Activated T-helper 17 cell treated with anti-CD3 and anti-CD28 coated beads, Interleukin-2, amount 50 U/mL, for 72 hours (primary cell): Measurements from ENCODE around the gene BUB1B. TPM values are rescaled to one million over a fixed set of nuclear protein-coding genes. Genes with fewer than 3 reads are reported as not detected.
"Not testable (repeated sequence)": the region's sequence is repeated elsewhere in the genome, so short reads cannot be mapped to it uniquely, and the experiment has no call there.

Experiments
- ATAC-seq: fragments of 150-1000 bp; cut with Tn5 transposase; replicated peaks from 2 replicates; pipeline ENCODE4 v1.10.0; 2021; ENCODE audit warnings: mild to moderate bottlenecking, moderate library complexity
- H3K27ac Mint-ChIP-seq: one replicate; pipeline ENCODE4 v1.8.0; 2022; ENCODE audit warnings: mixed read lengths
- H3K27me3 Mint-ChIP-seq: one replicate; pipeline ENCODE4 v1.8.0; 2022; ENCODE audit warnings: mixed read lengths
- H3K36me3 Mint-ChIP-seq: one replicate; pipeline ENCODE4 v1.8.0; 2022; ENCODE audit warnings: low read depth, mild to moderate bottlenecking, mixed read lengths
- H3K4me1 Mint-ChIP-seq: one replicate; pipeline ENCODE4 v1.8.0; 2022; ENCODE audit warnings: mixed read lengths
- H3K4me3 Mint-ChIP-seq: one replicate; pipeline ENCODE4 v1.8.0; 2022; ENCODE audit warnings: mild to moderate bottlenecking, mixed read lengths
- H3K9me3 Mint-ChIP-seq: one replicate; pipeline ENCODE4 v1.8.0; 2022; ENCODE audit warnings: mixed read lengths
- total RNA-seq, 2 donors: library from RNA; stranded (reverse); gene quantifications; one replicate each; pipeline ENCODE4 v1.2.3, GENCODE V29; 2022

BUB1B gene
- total RNA-seq, 2 donors from 2014 or later = 85.7 to 99.5 TPM

GRCh38 chr15:40128766-40129660, 31.9 kb upstream of the BUB1B start:
- no peak overlapping the region for H3K27ac Mint-ChIP-seq
- ATAC-seq = peak; percentile 41

GRCh38 chr15:40130118-40130517, 30.8 kb upstream of the BUB1B start:
- no peaks in the 10 kb centered on the region for H3K9me3 Mint-ChIP-seq
- H3K4me1 Mint-ChIP-seq = no peaks in the 10 kb centered on the region
- no peaks in the 10 kb centered on the region for H3K36me3 Mint-ChIP-seq
- H3K27ac Mint-ChIP-seq = no peak overlapping the region
- H3K4me3 Mint-ChIP-seq = no peak overlapping the region
- H3K27me3 Mint-ChIP-seq = peaks cover 4% of the 10 kb centered on the region
- no peak for ATAC-seq

More at GRCh38 chr15:40128766-40129660, 31.9 kb upstream of the BUB1B start:
- no peaks in the 10 kb centered on the region for H3K4me1 Mint-ChIP-seq
- H3K27me3 Mint-ChIP-seq = peaks cover 4% of the 10 kb centered on the region
- H3K4me3 Mint-ChIP-seq = no peak overlapping the region
- no peaks in the 10 kb centered on the region for H3K9me3 Mint-ChIP-seq
- no peaks in the 10 kb centered on the region for H3K36me3 Mint-ChIP-seq

- peak; percentile 51 for ATAC-seq
- Mint-ChIP-seq H3K27me3 (peaks cover 4% of the 10 kb centered on the region), H3K4me3 (no peak overlapping the region), H3K9me3 (no peaks in the 10 kb centered on the region), H3K4me1 (no peaks in the 10 kb centered on the region), H3K27ac (no peak overlapping the region), H3K36me3 (no peaks in the 10 kb centered on the region)
These were observed 29.9 kb upstream of the BUB1B start for GRCh38 chr15:40130799-40131502.

GRCh38 chr15:40133544-40133943, 27.3 kb upstream of the BUB1B start:
- no peaks in the 10 kb centered on the region for H3K36me3 Mint-ChIP-seq
- no peak for ATAC-seq
- no peaks in the 10 kb centered on the region for H3K9me3 Mint-ChIP-seq
- no peak overlapping the region for H3K4me3 Mint-ChIP-seq
- H3K27me3 Mint-ChIP-seq = peaks cover 4% of the 10 kb centered on the region
- H3K27ac Mint-ChIP-seq = no peak overlapping the region
- H3K4me1 Mint-ChIP-seq = no peaks in the 10 kb centered on the region

DNA sequence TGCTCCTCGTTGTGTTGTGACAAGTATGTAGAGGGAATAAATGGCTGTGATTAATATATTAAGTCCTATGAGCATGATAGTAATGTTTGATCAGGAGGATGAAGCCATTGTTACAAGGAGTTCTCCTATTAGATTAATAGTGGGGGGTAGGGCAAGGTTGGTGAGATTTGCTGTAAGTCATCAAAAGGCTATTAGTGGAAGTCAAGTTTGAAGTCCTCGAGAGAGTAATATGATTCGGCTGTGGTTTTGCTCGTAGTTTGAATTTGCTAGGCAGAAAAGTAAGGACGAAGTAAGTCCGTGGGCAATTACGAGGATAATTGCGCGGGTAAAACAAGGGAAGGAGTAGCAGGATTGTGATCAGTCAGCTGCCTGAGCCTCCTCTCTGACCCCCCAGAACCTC, 26.0 kb upstream of the BUB1B start:
- Mint-ChIP-seq H3K9me3 (no peaks in the 10 kb centered on the region), H3K4me3 (no peak overlapping the region)

GRCh38 chr15:40135846-40136450, 24.9 kb upstream of the BUB1B start:
- H3K27ac Mint-ChIP-seq, H3K4me3 Mint-ChIP-seq, H3K36me3 Mint-ChIP-seq, ATAC-seq, H3K27me3 Mint-ChIP-seq, H3K4me1 Mint-ChIP-seq, H3K9me3 Mint-ChIP-seq: not testable (repeated sequence)

More for the DNA sequence above, 26.0 kb upstream of the BUB1B start:
- peaks cover 1% of the 10 kb centered on the region for H3K27me3 Mint-ChIP-seq
- ATAC-seq = no peak
- H3K27ac Mint-ChIP-seq = no peak overlapping the region
- no peaks in the 10 kb centered on the region for H3K36me3 Mint-ChIP-seq
- H3K4me1 Mint-ChIP-seq = no peaks in the 10 kb centered on the region

DNA sequence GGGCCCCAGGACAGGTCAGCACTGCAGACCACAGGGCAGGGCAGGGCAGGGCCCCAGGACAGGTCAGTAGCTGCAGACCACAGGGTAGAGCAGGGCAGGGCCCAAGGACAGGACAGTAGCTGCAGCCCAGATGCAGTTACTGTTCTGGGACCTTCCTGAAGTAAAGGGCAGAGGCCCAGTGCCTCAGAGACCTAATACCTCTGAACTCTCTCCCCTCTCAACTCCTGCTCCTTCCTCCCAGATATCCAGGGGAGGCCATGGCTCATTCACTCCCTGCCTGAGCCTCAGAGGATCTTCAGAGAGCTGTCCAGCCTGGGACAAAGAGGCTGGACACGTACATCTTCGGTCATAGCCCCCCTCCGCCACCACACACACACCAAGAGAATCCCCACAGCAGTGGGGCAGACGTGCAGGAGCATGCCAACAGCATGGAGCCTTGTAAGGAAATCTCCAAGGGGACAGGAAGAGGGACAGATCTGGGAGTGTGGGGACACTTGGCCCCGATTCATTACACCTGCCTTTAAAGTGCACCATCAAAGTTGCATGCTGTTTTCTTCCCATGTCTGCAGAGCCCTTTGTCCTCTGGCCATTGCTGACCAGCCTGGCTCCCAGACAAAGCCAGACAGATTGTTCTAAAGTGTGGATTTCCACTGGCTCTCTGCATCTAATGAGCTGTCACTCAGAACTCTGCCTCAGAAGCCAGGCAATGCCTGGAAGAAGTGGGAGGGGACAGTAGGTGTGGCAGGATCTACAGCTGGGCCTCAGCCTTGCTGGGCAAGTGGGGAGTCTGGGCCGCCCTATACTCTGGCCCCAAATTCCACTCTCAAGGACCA, 24.2 kb upstream of the BUB1B start:
- no peak overlapping the region for H3K4me3 Mint-ChIP-seq
- H3K4me1 Mint-ChIP-seq = no peaks in the 10 kb centered on the region
- ATAC-seq = no peak
- no peaks in the 10 kb centered on the region for H3K9me3 Mint-ChIP-seq
- H3K36me3 Mint-ChIP-seq = no peaks in the 10 kb centered on the region
- H3K27me3 Mint-ChIP-seq = no peaks in the 10 kb centered on the region
- no peak overlapping the region for H3K27ac Mint-ChIP-seq

DNA sequence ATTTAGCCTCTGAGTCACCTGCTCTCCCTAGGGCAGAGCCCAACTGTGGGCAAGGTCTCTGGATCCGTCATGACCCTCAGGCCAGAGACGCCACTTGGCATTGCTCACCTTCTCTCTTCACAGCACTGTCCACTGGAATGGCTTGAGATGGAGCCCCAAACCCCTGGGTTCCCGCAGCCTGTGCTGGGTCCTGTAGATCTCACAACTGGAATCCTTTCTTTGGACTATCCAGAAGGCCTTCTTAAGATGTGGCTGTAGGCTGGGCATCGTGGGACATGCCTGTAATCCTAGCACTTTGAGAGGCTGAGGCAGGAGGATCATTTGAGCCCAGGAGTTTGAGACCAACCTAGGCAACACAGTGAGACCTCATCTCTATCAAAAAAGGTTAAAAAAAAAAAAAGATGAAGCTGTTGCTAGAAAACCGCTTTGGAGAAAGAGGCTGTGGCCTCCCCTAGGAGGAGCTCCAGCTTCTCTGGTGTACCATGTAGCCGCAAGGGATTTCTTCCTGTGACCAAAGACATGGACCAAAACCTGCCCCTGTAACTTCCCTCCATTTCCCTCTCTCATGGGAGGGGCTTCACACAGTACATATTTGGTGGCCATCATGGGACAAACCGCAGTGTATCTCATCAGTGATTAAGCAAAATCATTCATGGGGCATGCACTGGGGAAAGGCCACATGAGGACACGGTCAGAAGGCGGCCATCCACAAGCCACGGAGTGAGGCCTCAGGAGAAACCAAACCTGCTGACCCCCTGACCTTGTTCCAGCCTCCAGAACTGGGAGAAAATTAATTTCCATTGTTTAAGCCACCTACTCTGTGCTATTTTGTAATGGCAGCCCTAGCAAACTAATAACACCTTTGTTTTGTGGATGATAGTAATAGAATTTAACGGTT, 23.3 kb upstream of the BUB1B start:
- Mint-ChIP-seq H3K9me3 (no peaks in the 10 kb centered on the region), H3K4me3 (no peak overlapping the region), H3K27ac (no peak overlapping the region), H3K27me3 (no peaks in the 10 kb centered on the region), H3K4me1 (no peaks in the 10 kb centered on the region), H3K36me3 (no peaks in the 10 kb centered on the region)
- no peak for ATAC-seq

GRCh38 chr15:40138201-40138570, 22.7 kb upstream of the BUB1B start:
- not testable (repeated sequence) for H3K9me3 Mint-ChIP-seq, H3K4me3 Mint-ChIP-seq, H3K27me3 Mint-ChIP-seq, H3K27ac Mint-ChIP-seq, H3K4me1 Mint-ChIP-seq, H3K36me3 Mint-ChIP-seq
- ATAC-seq = peak; percentile 40

DNA sequence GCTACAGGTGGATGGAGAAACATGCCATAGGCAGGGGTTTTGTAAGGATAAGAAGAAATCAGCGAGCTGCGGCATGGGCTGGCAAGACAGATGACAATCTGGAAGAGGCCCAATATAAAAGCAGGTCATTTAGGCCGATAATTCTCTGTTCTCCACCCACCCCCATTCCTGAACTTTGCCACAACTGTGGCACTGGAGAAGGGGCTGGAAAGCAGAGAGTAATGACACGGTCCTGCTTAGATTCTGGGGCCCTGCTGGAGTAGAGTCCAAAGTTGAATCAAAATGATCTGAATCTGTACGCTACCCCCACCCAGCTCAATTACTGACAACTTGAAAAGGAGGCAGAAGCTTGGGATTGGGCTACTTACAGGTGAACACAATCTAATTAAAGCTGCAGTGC, 18.4 kb upstream of the BUB1B start:
- H3K36me3 Mint-ChIP-seq = no peaks in the 10 kb centered on the region
- H3K27me3 Mint-ChIP-seq = no peaks in the 10 kb centered on the region
- no peak overlapping the region for H3K4me3 Mint-ChIP-seq
- H3K9me3 Mint-ChIP-seq = no peaks in the 10 kb centered on the region
- ATAC-seq = no peak
- H3K27ac Mint-ChIP-seq = no peak overlapping the region
- no peaks in the 10 kb centered on the region for H3K4me1 Mint-ChIP-seq

DNA sequence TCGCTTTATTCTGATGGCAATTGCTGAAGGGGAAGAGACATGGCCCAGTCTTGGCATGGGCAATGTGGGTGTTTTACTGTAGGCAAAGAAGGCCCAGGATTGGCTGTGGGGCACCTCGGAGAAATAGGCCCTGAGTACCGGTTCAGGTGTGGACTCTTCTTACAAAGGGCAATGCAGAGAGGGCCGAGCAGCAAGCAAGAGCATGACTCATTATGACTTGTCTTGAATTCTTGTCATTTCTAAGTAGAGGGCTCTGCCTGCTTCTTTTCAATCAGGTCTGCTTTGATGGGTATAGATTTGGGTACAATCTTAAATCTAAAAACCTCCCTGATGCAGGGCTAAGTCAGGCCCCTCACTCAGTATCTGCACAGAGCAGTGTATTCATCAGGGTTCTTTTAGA, 14.8 kb upstream of the BUB1B start:
- no peak overlapping the region for H3K4me3 Mint-ChIP-seq
- H3K36me3 Mint-ChIP-seq = no peaks in the 10 kb centered on the region
- peak; percentile 24 for ATAC-seq
- H3K4me1 Mint-ChIP-seq = no peaks in the 10 kb centered on the region
- H3K9me3 Mint-ChIP-seq = peaks cover 3% of the 10 kb centered on the region
- peaks cover 3% of the 10 kb centered on the region for H3K27me3 Mint-ChIP-seq
- no peak overlapping the region for H3K27ac Mint-ChIP-seq

DNA sequence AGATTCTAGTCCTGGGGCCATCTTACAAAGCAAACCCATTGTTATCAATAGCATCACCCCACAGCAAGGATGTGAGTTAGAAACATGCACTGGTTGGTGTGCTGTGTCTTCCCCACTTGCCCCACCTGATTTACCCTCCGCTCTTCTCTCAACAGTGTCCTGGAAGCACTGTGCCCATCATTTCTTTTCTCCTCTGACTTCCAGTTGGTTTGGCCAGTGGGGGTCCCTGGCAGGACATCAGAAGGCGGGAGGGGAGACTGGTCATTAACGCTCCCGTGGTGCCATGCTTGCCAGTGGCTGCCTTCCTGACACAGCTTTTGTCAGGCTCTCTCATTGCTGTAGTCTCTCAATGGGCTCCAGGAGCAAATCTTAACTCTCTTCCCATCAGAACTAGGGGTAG, 11.5 kb upstream of the BUB1B start:
- ATAC-seq = no peak
- no peaks in the 10 kb centered on the region for H3K4me1 Mint-ChIP-seq
- peaks cover 3% of the 10 kb centered on the region for H3K9me3 Mint-ChIP-seq
- peaks cover 3% of the 10 kb centered on the region for H3K27me3 Mint-ChIP-seq
- H3K36me3 Mint-ChIP-seq = no peaks in the 10 kb centered on the region
- H3K4me3 Mint-ChIP-seq = no peak overlapping the region
- no peak overlapping the region for H3K27ac Mint-ChIP-seq

DNA sequence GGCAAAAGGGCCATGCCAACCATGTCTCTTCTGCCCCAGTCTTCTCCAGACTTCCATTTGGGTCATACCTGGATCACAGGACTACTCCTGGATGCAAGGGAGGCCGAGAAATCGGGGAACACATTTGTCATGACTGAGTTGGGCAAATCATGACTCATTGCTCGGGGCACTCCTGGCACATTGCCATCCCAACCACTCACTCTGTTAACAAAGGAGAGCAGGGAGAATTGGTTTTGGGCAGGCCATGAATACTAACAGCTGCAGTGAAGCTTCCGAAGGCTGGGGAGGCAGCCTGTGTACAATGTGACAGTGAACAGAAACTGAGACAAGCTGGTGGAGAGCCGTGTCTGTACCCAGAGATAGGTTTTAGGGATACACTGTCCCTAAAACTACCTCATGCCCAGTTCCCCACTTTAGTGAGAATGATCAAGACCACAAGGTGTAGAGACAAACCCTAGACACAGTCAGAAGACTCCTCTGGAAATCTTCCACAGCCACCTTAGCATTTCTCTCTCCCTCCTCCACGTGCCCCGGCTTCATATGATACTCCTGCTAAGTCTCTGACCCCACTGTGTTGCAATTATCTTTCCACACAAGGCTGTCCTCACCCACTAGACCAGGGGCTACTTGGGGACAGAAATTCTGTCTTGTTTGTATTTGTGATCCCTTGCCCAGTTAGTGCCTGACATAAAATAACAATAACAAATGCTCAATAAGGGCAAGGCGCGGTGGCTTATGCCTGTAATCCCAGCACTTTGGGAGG, 10.5 kb upstream of the BUB1B start:
- Mint-ChIP-seq H3K4me1 (no peaks in the 10 kb centered on the region), H3K27me3 (peaks cover 3% of the 10 kb centered on the region), H3K9me3 (peaks cover 3% of the 10 kb centered on the region), H3K36me3 (no peaks in the 10 kb centered on the region), H3K4me3 (no peak overlapping the region), H3K27ac (no peak overlapping the region)
- ATAC-seq = no peak
